C4-2B (cell line): ENCODE results near the gene HLA-DQA1.

Experiments used
- ZFX ChIP-seq: fragments of 450-650 bp; IDR thresholded peaks from 2 replicates; pipeline ENCODE4 v1.6.1; 2017
- TF ChIP-seq, protein P1 (sequence below): fragments of 450-650 bp; conservative IDR thresholded peaks from 2 replicates; pipeline ENCODE4 v1.5.1; 2017; ENCODE audit warnings: mild to moderate bottlenecking

DNA sequence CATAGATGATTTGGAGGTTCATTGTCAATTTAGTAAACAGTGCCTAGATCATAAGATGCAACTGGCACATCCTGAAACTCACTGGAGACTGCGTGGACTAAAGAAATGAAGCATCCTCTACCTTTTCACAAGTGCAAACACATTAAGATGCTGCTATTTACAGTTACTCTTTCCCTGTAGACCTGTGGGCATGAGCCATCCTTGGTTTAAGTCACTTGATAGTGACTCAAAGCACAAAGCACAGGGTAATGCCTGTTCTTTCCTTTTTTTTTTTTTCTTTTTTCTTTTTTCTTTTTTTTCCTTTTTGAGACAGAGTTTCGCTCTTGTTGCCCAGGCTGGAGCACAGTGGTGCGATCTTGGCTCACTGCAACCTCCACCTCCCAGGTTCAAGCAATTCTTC, 10.0 kb upstream of the HLA-DQA1 start:
- TF ChIP-seq, protein P1, sequence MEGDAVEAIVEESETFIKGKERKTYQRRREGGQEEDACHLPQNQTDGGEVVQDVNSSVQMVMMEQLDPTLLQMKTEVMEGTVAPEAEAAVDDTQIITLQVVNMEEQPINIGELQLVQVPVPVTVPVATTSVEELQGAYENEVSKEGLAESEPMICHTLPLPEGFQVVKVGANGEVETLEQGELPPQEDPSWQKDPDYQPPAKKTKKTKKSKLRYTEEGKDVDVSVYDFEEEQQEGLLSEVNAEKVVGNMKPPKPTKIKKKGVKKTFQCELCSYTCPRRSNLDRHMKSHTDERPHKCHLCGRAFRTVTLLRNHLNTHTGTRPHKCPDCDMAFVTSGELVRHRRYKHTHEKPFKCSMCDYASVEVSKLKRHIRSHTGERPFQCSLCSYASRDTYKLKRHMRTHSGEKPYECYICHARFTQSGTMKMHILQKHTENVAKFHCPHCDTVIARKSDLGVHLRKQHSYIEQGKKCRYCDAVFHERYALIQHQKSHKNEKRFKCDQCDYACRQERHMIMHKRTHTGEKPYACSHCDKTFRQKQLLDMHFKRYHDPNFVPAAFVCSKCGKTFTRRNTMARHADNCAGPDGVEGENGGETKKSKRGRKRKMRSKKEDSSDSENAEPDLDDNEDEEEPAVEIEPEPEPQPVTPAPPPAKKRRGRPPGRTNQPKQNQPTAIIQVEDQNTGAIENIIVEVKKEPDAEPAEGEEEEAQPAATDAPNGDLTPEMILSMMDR = no peak
- no peak for TF ChIP-seq ZFX
